NCI-H187 (cell line): Measurements from ENCODE around the gene EXOC3.

ENCODE experiments used
- DNase-seq, 2 experiments: peaks; one replicate each; lab custom pipeline; 2025; lab: John Stamatoyannopoulos, UW

The EXOC3 gene

DNA sequence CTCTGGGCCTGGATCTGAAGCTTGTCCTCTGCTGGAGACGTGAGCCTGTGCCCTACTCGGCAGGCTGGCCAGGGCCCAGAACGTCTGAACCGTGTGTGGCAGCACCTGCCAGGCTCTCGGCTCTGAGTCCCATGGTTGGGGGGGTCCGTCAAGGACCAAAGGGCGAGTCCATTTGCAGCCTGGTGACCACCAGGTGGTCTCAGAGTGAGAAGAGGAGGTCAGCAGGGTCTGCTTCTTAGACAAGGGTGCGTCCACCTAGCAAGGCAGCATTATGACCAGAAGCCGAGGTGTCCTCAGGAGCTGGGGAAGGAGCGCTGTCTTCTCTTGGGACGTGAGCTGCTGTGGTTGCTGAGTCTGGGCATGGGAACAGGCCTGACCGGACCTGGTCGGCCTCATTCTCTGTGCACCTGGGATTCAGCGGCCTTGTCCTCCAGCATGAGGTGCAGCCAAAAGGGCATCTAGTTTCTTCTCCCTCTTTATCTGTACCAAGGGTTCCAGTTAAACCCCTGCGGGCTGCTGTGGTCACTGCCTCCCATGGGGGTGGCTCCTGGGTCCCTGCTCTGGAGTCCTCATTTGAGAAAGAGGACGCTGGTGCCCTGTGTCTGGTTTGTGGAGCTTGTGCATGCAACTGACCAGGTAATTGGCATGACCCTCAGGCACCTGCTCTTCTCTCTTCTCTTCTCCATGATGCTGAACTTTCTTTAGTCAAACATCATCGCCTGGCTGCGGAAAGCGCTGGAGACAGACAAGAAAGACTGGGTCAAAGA is 14.4 kb downstream of the EXOC3 start:
- no peak for DNase-seq

DNA sequence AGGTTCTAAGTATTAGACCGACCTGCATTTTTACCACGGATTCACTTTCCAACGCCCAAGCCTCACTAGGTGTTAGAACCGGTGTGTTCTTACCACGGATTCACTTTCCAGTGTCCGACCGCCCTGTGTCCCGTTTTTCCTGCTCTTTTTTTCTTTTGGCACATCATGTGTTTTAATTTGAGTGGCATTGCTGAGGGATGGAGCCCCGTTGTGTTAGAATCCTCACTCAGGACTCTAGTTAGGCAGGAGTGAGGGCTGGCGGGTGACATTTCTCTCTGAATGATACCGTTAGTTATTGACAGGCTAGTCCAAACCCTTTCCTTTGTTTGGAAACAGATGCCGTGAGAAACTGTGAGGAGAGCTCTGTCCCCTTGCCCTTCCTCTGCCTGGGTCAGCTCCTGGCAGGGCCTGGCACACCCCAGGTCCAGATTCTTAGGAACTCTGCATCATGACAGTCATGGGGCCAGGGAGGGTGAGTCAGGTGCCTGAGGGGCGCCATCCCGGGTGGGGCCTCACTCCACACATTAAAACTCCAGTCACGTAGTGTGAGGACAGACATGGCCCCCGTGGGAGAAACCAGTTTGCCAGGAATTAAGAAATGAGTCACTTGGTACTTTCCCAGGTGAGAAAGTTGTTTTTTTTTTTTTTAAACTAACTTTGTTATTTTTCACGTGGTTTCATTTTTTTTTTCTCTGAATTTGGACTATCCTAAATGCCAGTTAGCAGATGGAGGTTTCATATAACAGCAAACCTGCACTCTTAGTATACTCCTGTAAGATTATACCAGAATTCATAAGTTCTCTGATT is 15.8 kb downstream of the EXOC3 start:
- DNase-seq: no peak

- DNase-seq: no peak
Measured at GRCh38 chr5:459562-460272, 16.7 kb downstream of the EXOC3 start.

- DNase-seq: no peak
Measured at GRCh38 chr5:460273-460625, 17.3 kb downstream of the EXOC3 start.

- no peak for DNase-seq
Measured at GRCh38 chr5:462051-462481, 19.1 kb downstream of the EXOC3 start.

GRCh38 chr5:463301-463700 is 20.3 kb downstream of the EXOC3 start:
- DNase-seq: no peak

- DNase-seq: no peak
Measured at GRCh38 chr5:463952-464351, 21.0 kb downstream of the EXOC3 start.

DNA sequence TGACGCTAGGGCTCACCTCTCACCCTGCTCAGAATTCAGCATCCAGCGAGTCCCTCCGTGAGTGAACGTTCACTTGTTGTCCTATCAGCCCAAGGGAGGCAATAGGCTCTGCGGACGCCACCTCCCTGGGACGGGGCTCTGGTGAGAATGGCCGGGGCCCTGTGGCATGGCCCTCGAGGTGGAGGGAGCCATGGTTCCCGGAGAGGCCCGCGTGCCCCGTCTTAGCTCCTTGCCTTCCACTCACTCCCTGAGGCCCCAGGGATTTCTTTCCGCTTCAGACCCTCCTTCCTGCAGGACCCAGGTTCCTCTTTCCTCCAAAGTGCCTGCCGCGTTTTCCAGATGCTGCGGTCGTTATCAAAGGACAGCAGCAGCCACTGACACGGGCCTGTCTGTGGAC is 21.5 kb downstream of the EXOC3 start:
- DNase-seq: no peak

DNA sequence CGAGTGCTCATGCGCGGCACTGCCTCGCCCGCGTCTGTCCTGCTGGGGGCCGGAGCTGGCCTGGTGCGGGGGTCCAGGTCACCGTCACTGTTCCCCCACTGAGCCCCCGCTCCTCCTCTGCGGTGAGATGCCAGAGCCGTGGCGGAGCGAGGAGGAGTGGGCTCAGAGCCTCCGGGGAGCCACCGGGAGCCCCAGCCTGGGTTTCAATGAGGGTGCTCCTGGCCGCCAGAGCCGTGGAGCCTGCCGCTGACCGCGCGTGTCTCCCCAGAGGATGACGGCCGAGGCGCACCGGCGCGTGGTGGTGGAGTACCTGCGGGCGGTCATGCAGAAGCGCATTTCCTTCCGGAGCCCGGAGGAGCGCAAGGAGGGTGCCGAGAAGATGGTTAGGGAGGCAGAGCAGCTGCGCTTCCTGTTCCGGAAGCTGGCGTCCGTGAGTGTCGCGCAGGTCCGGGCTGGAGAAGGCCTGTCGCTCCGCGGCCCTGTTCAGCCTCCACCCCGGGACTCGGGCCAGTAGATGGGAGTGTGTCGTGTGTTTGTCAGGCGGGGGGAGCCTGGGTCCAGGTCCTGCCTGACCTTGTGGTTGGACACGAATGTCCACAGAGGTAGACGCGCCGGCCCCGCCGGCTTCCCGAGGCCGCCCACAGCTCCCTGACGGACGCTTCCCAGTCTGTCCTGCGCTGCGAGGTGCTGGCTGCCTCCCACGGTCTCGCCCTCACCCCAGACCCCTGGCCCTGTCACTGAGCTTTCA is 22.0 kb downstream of the EXOC3 start:
- DNase-seq: no peak

DNA sequence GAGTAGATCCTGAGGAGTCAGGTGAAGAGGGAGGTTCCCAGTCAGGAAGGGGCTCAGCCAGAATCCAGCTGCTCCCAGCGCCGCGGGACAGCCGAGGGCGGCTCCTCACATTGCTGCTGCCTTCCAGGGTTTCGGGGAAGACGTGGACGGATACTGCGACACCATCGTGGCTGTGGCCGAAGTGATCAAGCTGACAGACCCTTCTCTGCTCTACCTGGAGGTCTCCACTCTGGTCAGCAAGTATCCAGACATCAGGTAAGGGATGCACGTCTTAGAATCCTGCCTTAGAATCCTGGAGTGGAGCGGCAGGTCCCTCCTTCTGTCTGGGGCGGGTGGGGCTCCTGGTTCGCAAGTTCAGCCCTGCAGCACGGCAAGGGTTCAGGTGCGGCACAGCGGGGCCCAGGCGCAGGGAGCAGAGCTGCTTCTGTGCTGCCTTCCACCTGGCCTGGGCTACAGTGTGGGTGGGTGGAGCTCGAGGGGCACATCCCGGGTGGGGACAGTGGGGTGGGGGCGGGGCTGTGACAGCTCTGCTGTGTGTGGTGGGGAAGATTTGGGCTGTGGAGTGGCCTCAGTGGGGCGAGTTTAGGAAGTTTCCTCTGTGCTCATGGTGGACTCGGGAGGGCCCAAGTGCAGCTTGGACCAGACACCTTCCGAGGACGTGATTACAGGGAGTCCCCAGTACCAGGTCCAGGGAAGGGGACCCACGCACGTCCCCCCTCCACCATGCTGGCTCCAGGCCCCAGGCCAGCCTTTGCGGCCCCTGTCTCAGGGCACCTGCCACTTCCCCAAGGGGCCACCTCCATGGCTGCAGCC is 22.8 kb downstream of the EXOC3 start:
- no peak for DNase-seq

DNA sequence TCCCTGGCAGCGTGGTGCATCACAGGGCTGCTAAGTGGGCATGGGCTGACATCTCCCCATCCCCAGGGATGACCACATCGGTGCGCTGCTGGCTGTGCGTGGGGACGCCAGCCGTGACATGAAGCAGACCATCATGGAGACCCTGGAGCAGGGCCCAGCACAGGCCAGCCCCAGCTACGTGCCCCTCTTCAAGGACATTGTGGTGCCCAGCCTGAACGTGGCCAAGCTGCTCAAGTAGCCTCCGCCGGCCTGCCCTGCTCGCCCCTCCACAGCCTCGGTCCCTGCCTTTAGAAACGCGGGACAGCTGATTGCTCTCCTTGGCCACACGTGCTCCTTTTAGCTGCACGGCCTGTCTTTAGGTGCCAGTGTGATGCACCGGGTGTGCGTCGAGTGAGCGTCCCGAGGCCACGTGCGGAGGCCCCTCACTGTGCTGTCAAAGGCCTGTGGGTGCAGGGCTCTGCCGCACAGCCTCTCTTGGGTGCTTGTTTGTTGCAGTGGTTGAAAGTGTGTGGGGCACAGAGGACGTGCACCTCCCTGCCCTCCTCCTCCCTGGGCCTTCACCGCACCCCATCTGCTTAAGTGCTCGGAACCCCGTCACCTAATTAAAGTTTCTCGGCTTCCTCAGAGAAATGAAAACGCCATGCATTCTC is 23.8 kb downstream of the EXOC3 start:
- DNase-seq: no peak

DNA sequence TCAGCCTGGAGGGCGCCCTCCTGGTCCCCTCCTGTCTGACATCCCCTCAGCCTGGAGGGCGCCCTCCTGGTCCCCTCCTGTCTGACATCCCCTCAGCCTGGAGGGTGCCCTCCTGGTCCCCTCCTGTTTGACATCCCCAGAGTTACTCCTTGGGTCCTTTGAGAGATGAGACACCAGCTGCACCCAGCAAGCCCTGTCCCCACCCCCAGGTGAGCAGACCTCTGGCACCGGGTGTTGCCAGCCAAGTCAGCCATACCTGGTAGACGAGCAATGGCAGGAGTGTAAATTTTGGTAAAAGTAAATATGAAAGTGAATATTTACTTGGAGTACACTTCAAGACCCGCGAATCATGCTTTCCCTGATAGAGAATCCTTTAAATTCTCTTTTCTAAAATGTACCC is 25.4 kb downstream of the EXOC3 start:
- no peak for DNase-seq

DNA sequence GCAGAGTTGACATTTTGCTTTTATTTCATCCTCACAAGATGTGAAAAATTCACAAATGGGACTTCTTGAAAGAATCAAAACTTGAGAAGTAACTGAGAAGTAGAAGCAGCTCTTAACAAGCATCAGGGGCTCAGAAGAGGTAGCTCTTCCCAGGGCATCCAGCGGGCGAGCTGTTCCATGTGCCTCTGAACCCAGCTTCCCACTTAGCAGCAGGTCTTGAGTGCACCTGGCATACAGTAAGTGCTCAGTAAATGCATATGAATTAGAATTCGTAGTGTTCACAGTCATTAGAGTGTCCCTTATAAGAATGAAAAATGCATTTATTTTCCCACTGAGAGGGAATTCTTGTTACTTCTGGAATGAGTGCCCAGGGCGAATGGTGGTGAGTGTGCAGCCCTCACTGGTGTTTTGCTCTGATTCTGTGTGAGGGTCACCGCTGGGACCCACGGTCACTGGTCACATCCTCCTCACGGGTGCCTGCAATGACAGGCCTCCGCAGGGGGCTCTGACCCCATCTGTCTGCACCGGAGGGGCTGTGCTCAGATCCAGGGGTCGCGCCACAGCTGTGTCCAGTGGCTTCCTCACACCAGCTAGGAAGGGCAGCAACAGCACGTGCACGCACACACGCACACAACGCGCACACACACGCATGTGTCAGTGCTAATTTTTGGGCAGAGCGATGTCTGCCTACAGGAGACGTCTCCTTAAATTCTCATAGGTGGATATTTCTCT is 26.9 kb downstream of the EXOC3 start:
- no peak for DNase-seq

GRCh38 chr5:470961-471749 is 28.2 kb downstream of the EXOC3 start:
- no peak for DNase-seq

DNA sequence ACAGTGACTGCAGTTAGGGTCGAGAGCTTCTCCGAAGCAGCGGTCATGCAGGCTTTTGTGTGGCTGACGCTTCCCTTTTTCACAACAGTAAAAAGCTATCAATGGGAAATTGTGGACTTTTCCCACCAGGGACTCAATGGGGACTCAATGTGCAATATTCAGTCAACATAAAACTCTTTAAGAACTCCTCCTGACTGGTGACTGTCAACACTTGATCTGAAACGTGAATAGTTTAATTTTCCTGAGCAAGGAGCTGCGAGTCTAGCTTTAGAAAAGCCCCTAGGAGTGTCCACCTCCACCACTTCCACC is 28.7 kb downstream of the EXOC3 start:
- no peak for DNase-seq

DNA sequence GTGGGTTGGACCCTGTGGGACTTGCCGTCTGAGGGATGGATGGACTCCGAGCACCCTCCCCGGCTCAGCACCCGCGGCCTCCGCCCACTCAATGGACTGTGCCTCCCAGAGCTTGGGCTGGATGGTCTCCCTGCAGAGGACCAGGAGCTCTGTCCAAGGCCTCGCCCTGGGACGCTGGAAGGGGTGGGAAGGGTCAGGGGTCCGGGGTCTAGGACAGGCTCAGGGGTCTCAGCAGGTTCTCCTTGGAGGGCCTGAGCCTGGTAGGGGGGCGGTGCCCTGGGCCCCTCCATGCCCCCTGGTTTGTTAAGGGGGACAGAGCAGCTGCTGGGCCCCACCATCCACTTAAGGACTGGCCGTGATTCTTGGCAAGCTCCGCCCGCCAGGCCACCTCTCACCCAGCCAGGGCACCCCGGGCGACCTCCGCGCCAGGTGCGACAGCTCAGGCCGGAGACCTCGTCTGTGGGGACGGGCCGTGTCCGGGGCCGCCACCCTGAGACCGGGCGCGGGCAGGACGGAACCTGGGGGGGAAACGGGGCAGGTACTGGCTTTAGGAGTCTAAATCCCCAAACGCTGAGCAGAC is 29.2 kb downstream of the EXOC3 start:
- no peak for DNase-seq

DNA sequence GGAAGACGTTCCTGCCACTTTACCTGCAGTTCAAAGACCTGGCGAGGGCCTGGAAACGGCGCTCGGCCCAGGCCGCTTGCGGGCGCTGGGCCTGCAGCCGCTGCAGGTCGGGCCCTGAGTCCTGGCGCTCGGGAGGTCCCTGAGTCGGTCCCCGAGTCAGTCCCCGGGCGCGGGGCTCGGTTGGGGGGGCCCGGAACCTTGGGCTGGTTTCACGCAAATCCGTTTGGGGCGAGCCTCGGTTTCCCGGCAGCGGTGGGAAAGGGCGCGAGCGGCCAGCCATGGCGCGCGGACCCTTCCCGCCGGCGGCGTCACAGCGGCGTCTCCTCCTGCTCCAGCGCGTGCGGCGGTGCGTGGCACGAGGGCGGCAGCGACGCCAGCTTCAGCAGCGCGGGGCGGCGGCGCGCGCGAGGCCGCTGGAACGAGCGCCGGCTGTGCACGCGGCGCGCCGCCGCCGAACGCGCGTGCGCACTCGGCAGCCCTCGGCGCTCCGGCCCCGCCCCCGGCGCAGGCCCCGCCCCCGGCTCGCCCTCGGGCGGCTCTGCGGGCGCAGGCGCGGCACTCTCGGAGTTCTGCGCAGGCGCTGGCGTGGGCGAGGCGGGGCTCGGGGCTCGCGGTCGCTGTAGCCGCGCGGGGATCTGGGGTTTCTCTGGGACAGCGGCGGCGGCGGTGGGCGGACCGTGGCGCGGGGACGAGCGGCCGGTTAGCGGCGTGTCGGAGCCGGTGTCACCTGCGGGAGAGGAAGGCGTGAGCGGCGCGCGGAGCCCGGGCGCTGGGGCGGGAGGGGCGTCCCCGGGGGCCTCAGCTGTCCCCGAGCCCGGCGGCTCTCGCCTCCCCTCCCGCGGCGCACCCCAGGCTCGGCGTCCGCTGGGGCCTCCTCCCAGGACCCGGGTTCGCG is 29.9 kb downstream of the EXOC3 start:
- DNase-seq: peak; percentile 51 to 70
